ENCODE results near the gene E2F6. TPM values are rescaled to one million over a fixed set of nuclear protein-coding genes. Genes with fewer than 3 reads are reported as not detected.

E2F6 gene
- total and polyA plus RNA-seq, 2 of the 8 experiments (the other 6 are each of a cell fraction or from before 2014, with no cell fraction given): 8.3 to 14.9 TPM

GRCh38 chr2:11488809-11489208 lies 22.8 kb upstream of the E2F6 start:
- Histone ChIP-seq H3K79me1 (ENCODE audit: low read depth, low read length) (peaks cover 5% of the 10 kb centered on the region), H4K5ac (ENCODE audit: insufficient read length, low read depth, low read length) (no peak overlapping the region), H3K4me2 (ENCODE audit: insufficient read depth in 1 of 2, low read depth in 2 of 2, low read length in 2 of 2) (no peak overlapping the region), H3K23me2 (ENCODE audit: low read depth, low read length) (no peaks in the 10 kb centered on the region), H4K91ac (replicated peaks; ENCODE audit: insufficient read length, low read length) (no peak overlapping the region), H3K14ac (ENCODE audit: insufficient read length) (no peak overlapping the region), H3K79me2 (ENCODE audit: control insufficient read depth in 1 of 2, insufficient read depth in 2 of 2, low read length in 2 of 2) (peaks cover 3 to 63% of the 10 kb centered on the region in 2 experiments), H3K36me3 (ENCODE audit: control insufficient read depth in 2 of 4, insufficient read depth in 4 of 4, low read length in 3 of 4) (no peaks in the 10 kb centered on the region), H3K18ac (ENCODE audit: extremely low read depth, low read length) (no peak overlapping the region), H3K27ac (ENCODE audit: low read depth, low read length) (no peak overlapping the region), H3K56ac (replicated peaks; ENCODE audit: insufficient read length, low read depth, low read length) (no peak overlapping the region), H3K9me3 (ENCODE audit: insufficient read depth in 2 of 2, low read depth in 1 of 2, low read length in 1 of 2) (0 out of 4 replicates have a peak, but pooled peaks cover 0 to 2% of the 10 kb centered on the region in 2 experiments), H3K4me1 (replicated peaks in 1 of 4; ENCODE audit: control insufficient read depth in 3 of 4, insufficient read depth in 4 of 4, low read length in 3 of 4) (peaks cover 0 to 6% (median 0%) of the 10 kb centered on the region in 4 experiments; a peak in 1 of 7 replicates), H2BK120ac (replicated peaks; ENCODE audit: low read depth, low read length) (no peak overlapping the region), H3K4ac (replicated peaks; ENCODE audit: insufficient read length, low read depth, low read length) (no peak overlapping the region), H2AK5ac (ENCODE audit: low read depth, low read length) (no peak overlapping the region), H4K20me1 (replicated peaks in 1 of 2; ENCODE audit: control insufficient read depth in 1 of 2, insufficient read depth in 2 of 2, low read length in 2 of 2) (peaks cover 1 to 2% of the 10 kb centered on the region in 2 experiments), H4K8ac (ENCODE audit: extremely low read depth, insufficient read depth, low read length) (no peak overlapping the region), H2BK20ac (ENCODE audit: low read length) (no peak overlapping the region), H2BK15ac (ENCODE audit: low read length) (no peak overlapping the region), H2BK5ac (ENCODE audit: low read depth, low read length) (no peak overlapping the region), H3K23ac (ENCODE audit: insufficient read length) (no peak overlapping the region), H3K27me3 (replicated peaks in 1 of 4; ENCODE audit: control insufficient read depth in 3 of 4, extremely low read depth in 1 of 4, insufficient read depth in 3 of 4, low read length in 3 of 4) (no peaks in the 10 kb centered on the region), H3K4me3 (ENCODE audit: extremely low read depth in 1 of 4, insufficient read depth in 2 of 4, low read depth in 3 of 4, low read length in 4 of 4) (no peak overlapping the region), H2AFZ (ENCODE audit: low read length) (no peak overlapping the region), H2BK12ac (ENCODE audit: low read depth, low read length) (no peak overlapping the region), H3K9ac (replicated peaks in 1 of 4; ENCODE audit: extremely low read depth in 1 of 4, low read depth in 3 of 4, low read length in 3 of 4) (no peak overlapping the region)
- FAIRE-seq (no peak), DNase-seq (ENCODE audit: low read depth in 1 of 2, low spot score in 2 of 2) (no peak)
- TF ChIP-seq YY1 (IDR thresholded peaks at IDR 0.05; ENCODE audit: low read depth, low read length): no peak
- no peak for TF ChIP-seq GABPA (IDR thresholded peaks at IDR 0.05; ENCODE audit: borderline replicate concordance, insufficient read depth, low read length)
- no peak for TF ChIP-seq CHD2 (IDR thresholded peaks at IDR 0.05; ENCODE audit: low read length)
- no peak for TF ChIP-seq JUND (IDR thresholded peaks at IDR 0.05; ENCODE audit: low read length)
- TF ChIP-seq TEAD4 (IDR thresholded peaks at IDR 0.05; ENCODE audit: low read depth, low read length): no peak
- no peak for TF ChIP-seq CBX8 (IDR thresholded peaks at IDR 0.05; ENCODE audit: borderline replicate concordance, low read depth, low read length)
- no peak for TF ChIP-seq SIX5 (IDR thresholded peaks at IDR 0.05; ENCODE audit: low read depth, low read length)
- TF ChIP-seq CTBP2 (IDR thresholded peaks at IDR 0.05; ENCODE audit: borderline replicate concordance, insufficient read depth, insufficient read length, low read length): no peak
- no peak for TF ChIP-seq SP2 (IDR thresholded peaks at IDR 0.05; ENCODE audit: low read length)
- TF ChIP-seq, protein P1, sequence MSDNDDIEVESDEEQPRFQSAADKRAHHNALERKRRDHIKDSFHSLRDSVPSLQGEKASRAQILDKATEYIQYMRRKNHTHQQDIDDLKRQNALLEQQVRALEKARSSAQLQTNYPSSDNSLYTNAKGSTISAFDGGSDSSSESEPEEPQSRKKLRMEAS (IDR thresholded peaks at IDR 0.05): no peak
- TF ChIP-seq CEBPB (IDR thresholded peaks at IDR 0.05; ENCODE audit: low read depth, low read length): no peak
- no peak for TF ChIP-seq NRF1 (IDR thresholded peaks at IDR 0.05; ENCODE audit: low read depth, low read length)
- TF ChIP-seq TAF7 (optimal IDR thresholded peaks at IDR 0.05; ENCODE audit: borderline replicate concordance, low read depth, low read length): no peak
- no peak for TF ChIP-seq TBP (IDR thresholded peaks at IDR 0.05; ENCODE audit: low read depth, low read length)
- POLR2A ChIA-PET (ENCODE audit: partially characterized antibody): no interaction called here
- WGBS, 2 experiments (ENCODE audit: extremely low coverage in 1 of 2, insufficient coverage in 1 of 2, insufficient read length in 1 of 2, insufficient replicate concordance in 2 of 2, low coverage in 1 of 2, low lambda C conversion rate in 2 of 2, missing lambda C conversion rate in 1 of 2): 64% methylated on average over 3 of the region's 3 CpGs; no CpG with 5 or more reads in 1 of the 2 experiments
- CTCF ChIA-PET (ENCODE audit: partially characterized antibody): interaction anchor here (0.6 to 20.6 kb wide), 5 partner anchors 24 to 476 kb away, joined by 3 to 558 read pairs (median 4); partner anchors contain the start of gene GREB1

All from H1 (cell line).